Myocyte (in vitro differentiated cells): ENCODE results near the gene ENTREP1. TPM values are rescaled to one million over a fixed set of nuclear protein-coding genes. Genes with fewer than 3 reads are reported as not detected.
"Not testable (repeated sequence)": the region's sequence is repeated elsewhere in the genome, so short reads cannot be mapped to it uniquely, and the experiment has no call there.

Experiments
- DNase-seq: peaks from one replicate; pipeline ENCODE4 v3.0.0-alpha.2; 2012; ENCODE audit warnings: low read depth
- total RNA-seq: library from RNA; depleted of rRNA; stranded (reverse); fragments of >200 nt; gene quantifications from 2 replicates; pipeline ENCODE4 v1.2.3, GENCODE V29; 2014

ENTREP1 gene
- total RNA-seq, 1 donor from 2014 or later, result 3.7 TPM

GRCh38 chr9:69409936-69410335, 84.9 kb downstream of the ENTREP1 start:
- not testable (repeated sequence) for DNase-seq

DNA sequence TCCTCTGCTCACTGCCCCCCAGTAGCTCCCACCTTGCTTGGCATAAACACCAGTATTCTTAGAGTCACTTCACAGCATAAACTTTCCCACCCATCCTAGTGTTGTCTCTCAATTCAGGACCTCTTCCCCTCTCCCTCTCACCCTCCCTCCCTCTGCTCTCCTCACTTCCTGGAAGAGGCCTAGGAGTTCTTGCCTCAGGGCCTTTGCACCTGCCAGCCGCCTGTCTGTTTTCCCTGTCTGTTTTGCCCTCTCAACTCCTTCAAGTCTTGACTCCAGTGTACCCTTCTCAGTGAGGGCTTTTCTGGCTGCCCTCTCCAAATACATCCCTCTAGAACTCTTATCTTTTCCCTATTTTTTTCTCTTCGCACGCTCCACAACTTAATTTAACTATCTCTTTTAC, 86.2 kb downstream of the ENTREP1 start:
- DNase-seq, result no peak

GRCh38 chr9:69411931-69412740, 87.1 kb downstream of the ENTREP1 start:
- no peak for DNase-seq

DNA sequence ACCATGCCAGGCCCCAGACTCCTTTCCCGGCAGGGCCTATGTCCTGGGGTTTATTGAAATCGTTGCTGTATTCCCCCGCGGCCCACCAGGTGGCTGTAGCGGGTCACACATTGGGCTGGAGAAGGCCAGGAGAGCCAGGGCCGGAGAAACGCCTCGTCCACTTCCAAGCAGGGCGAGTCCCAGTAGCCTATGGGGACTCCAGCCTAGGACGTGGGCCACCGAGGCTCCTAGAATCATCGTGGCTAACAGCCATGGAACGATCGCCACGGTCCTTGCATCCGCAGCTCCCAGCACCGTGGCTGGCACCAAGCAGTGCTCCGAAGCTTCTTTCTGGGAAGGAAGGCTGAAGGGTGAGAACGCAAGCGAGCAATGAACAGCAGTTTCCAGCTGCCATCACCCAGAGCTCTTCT, 87.7 kb downstream of the ENTREP1 start:
- peak; percentile 78 for DNase-seq

GRCh38 chr9:69420611-69421270, 95.7 kb downstream of the ENTREP1 start:
- no peak for DNase-seq

DNA sequence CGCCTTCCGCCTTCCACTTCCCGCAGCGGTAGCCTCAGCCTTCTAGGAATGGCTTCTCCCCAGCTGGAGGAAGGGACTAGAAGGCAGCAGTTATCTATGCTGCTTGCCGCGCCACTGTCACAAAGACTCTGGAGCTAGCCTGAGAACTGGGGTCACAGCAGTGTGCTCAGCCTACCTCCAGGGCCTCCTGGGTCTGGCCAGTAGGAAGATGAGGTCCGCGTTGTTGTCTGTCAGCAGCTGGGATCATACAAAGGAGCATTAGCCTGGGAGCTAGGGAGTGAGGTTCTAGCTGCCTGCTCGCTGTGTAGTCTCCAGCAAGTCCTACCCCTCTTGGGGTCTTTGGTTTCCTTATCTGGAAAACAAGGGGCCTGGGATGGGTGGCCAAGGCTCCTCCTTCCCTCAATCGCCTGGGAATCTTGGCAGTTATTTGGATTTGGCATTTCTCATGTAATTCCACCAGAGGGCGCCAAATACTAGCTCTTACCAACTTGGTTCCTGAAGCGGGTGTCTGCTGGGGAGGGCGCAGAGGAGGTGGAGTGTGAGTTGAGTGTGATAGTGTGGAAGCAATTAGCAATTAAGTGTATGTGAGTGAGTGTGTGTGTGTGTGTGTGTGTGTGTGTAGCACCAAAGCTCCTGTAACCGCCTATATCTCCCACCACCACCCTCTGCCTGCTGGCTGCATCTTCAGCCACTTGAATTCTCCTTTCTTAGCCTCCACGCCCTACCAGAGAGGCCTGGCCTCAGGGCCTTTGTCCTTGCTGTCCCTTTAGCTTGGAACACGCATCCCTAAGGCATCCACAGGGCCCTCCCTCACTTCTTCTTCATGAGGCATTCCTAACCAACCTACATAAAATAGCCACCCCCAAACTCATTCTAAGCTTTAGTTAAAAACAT, 97.1 kb downstream of the ENTREP1 start:
- peak; percentile 75 for DNase-seq

DNA sequence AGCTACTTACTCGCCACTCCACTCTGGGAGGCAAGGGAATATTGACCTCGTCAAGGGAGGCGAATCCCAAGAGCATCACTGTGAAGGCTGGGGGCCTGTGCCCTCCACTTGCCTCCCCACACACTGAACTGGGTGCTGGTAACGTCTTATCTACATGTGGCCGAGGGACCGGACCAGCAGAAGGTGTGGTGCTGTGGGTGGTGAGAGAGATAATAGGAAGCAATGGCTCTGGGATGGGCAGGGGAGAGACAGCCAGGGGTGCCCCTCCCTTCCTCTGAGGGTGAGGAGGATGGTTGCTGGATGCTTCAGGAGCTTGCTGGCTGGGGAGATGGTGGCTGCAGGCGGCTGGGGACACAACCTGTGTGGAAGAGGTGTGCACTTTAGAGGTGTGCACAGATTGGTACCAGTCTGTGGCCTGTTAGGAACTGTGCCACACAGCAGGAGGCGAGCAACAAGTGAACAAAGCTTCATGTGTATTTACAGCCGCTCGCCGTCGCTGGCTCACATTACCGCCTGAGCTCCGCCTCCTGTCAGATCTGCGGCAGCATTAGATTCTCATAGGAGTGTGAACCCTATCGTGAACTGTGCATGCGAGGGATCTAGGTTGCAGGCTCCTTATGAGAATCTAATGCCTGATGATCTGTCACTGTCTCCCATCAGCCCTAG, 100.3 kb downstream of the ENTREP1 start:
- DNase-seq, result no peak

DNA sequence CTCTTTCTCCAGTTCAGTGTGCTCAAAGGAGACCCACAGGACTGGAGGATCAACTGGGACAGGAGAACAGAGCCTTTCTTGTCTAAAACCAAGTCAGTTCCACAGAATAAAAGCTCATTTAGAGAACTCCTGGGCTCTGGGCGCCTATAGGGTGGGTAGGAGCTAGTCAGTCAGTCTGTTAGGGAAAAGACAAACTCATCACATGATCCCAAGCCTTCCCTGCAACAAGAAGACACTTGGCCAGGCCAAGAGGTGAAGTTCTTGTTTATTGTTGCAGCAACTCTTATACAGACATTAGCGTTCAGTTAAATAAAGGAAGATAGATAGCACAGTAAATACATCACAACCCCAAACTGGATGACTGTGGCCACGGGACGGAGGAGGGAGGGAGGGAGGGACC, 102.3 kb downstream of the ENTREP1 start:
- DNase-seq, result no peak

GRCh38 chr9:69428017-69428785, 103.2 kb downstream of the ENTREP1 start:
- DNase-seq, result no peak

- DNase-seq, result no peak
Observed at GRCh38 chr9:69429281-69429680, 104.3 kb downstream of the ENTREP1 start.

DNA sequence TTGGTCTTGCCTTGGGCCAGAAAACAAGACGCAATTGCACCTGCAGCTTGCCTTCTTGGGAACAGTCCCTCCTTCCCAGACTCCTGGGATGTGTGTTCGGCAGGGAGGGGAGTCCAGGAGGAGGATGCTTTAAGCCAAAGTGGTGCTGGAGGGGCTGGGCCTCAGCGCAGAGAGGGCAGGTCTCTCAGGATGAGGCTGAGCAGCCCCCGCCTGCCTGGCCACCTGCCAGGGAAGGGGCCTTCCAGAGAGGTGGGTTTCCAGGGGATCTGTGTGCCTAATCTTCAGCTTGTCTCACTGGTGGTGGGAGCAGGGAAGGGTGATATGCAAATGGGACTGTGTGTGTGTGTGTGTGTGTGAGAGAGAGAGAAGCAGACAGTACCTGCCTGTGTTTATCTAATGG, 105.2 kb downstream of the ENTREP1 start:
- DNase-seq, result no peak

DNA sequence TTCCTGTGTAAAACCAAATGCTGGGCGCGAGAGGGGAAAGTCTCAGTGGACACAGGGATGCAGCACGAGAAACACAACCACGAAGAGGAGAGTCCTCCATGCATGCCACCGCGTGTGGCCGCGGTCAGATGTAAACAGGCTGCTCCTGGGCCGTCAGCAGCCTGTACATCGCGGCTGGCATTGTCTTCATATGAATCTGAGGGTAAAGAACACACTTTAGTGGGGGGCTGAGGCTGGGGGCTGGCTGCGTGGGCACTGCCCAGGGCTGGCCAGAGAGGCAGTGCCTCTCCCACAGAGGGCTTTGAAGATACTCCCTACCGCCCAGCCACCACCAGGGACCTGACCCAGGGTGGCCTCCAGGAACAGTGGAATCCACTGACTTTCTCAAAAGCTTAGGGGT, 106.2 kb downstream of the ENTREP1 start:
- no peak for DNase-seq

DNA sequence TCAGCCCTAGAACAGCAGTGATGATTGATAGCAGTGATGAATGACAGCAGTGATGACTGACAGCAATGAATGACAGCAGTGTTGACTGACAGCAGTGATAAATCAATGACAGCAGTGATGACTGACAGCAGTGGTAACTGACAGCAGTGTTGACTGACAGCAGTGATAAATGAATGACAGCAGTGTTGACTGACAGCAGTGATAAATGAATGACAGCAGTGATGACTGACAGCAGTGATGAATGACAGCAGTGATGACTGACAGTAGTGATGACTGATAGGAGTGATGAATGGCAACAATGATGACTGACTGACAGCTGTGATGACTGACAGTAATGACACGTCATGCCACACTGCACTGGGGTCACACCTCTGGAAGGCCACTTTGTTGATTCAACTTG, 106.8 kb downstream of the ENTREP1 start:
- DNase-seq, result no peak

- no peak for DNase-seq
Observed at GRCh38 chr9:69432623-69433022, 107.6 kb downstream of the ENTREP1 start.

DNA sequence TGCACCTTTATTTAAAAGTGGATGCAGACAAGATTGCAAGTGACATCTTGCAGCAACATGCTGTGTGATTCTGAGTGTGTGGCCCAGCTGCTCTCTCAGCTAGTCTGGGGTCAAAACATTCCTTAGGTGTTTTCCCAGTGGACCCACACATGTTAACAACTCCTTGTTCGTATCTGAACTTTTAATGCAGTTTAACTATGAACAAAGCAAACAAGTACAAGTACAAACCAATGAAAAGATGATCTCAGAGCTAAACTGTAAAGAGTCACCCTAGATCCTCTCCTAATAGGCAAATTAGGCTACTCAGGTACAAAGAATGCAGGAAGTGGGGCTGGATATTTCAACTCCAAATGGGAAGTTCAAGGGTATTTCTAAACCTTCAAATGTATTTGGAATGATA, 108.4 kb downstream of the ENTREP1 start:
- DNase-seq, result no peak

GRCh38 chr9:69433968-69434367, 109.0 kb downstream of the ENTREP1 start:
- no peak for DNase-seq

- not testable (repeated sequence) for DNase-seq
Observed at GRCh38 chr9:69439654-69440053, 114.6 kb downstream of the ENTREP1 start.

DNA sequence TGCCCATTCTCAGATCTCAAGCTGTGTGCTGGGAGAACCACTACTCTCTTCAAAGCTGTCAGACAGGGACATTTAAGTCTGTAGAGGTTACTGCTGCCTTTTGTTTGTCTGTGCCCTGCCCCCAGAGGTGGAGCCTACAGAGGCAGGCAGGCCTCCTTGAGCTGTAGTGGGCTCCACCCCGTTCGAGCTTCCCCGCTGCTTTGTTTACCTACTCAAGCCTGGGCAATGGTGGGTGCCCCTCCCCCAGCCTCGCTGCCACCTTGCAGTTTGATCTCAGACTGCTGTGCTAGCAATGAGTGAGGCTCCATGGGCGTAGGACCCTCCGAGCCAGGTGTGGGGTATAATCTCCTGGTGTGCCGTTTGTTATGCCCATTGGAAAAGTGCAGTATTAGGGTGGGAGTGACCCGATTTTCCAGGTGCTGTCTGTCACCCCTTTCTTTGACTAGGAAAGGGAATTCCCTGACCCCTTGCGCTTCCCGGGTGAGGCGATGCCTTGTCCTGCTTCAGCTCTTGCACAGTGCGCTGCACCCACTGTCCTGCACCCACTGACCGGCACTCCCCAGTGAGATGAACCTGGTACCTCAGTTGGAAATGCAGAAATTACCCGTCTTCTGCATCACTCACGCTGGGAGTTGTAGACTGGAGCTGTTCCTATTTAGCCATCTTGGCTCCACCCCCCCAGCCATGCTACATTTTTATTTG, 115.4 kb downstream of the ENTREP1 start:
- not testable (repeated sequence) for DNase-seq
